ENCODE results near the gene ARSG. TPM values are rescaled to one million over a fixed set of nuclear protein-coding genes. Genes with fewer than 3 reads are reported as not detected.

Gene ARSG
- total and polyA plus RNA-seq, 2 of the 8 experiments (the other 6 are each of a cell fraction or from before 2014, with no cell fraction given), result 3.3 to 4.0 TPM

GRCh38 chr17:68246271-68247028 is 44.8 kb upstream of the ARSG start (continued):
- no peak for TF ChIP-seq RAD21 (IDR thresholded peaks at IDR 0.05 in 1 of 2, conservative IDR thresholded peaks at IDR 0.05 in 1 of 2; ENCODE audit: low read depth in 2 of 2, low read length in 2 of 2)
- TF ChIP-seq NRF1 (IDR thresholded peaks at IDR 0.05; ENCODE audit: low read depth, low read length), result no peak
- TF ChIP-seq SP1 (IDR thresholded peaks at IDR 0.05; ENCODE audit: low read depth, low read length), result no peak
- TF ChIP-seq CHD7 (IDR thresholded peaks at IDR 0.05; ENCODE audit: insufficient replicate concordance, low read length), result no peak
- TF ChIP-seq GTF2F1 (IDR thresholded peaks at IDR 0.05; ENCODE audit: borderline replicate concordance, low read depth, low read length), result no peak
- TF ChIP-seq KDM1A (IDR thresholded peaks at IDR 0.05; ENCODE audit: borderline replicate concordance, low read length), result no peak
- TF ChIP-seq CHD1 (IDR thresholded peaks at IDR 0.05; ENCODE audit: low read depth, low read length), result no peak

Data from H1 (cell line).